ENCODE data around the gene MUC20.
"Not testable (repeated sequence)": the region's sequence is repeated elsewhere in the genome, so short reads cannot be mapped to it uniquely, and the experiment has no call there.

MUC20 gene

GRCh38 chr3:195710126-195710905 lies 10.5 kb upstream of the MUC20 start:
- not testable (repeated sequence) for DNase-seq

- not testable (repeated sequence) for DNase-seq
These were observed 9.5 kb upstream of the MUC20 start for GRCh38 chr3:195711091-195711812.

GRCh38 chr3:195711813-195712534 lies 8.8 kb upstream of the MUC20 start:
- no peak for DNase-seq

- DNase-seq = not testable (repeated sequence)
These were observed 8.3 kb upstream of the MUC20 start for GRCh38 chr3:195712535-195712910.

GRCh38 chr3:195713150-195713549 lies 7.6 kb upstream of the MUC20 start:
- not testable (repeated sequence) for DNase-seq

- no peak for DNase-seq
These were observed 6.3 kb upstream of the MUC20 start for GRCh38 chr3:195714380-195715011.

GRCh38 chr3:195715134-195715533 lies 5.6 kb upstream of the MUC20 start:
- no peak for DNase-seq

- DNase-seq = no peak
These were observed 5.1 kb upstream of the MUC20 start for GRCh38 chr3:195715583-195716266.

GRCh38 chr3:195717416-195717815 lies 3.4 kb upstream of the MUC20 start:
- DNase-seq = no peak

GRCh38 chr3:195717852-195718476 lies 2.8 kb upstream of the MUC20 start:
- no peak for DNase-seq

GRCh38 chr3:195718477-195718984 lies 2.2 kb upstream of the MUC20 start:
- no peak for DNase-seq

GRCh38 chr3:195719514-195720254 lies 1.1 kb upstream of the MUC20 start:
- DNase-seq = not testable (repeated sequence)

- DNase-seq = not testable (repeated sequence)
These were observed 1.6 kb downstream of the MUC20 start for GRCh38 chr3:195722139-195722995.

GRCh38 chr3:195722996-195723345 lies 2.2 kb downstream of the MUC20 start:
- not testable (repeated sequence) for DNase-seq

GRCh38 chr3:195724363-195724762 lies 3.6 kb downstream of the MUC20 start:
- not testable (repeated sequence) for DNase-seq

GRCh38 chr3:195725916-195726740 lies 5.3 kb downstream of the MUC20 start:
- not testable (repeated sequence) for DNase-seq

GRCh38 chr3:195727606-195728195 lies 6.9 kb downstream of the MUC20 start:
- DNase-seq = no peak

- DNase-seq = not testable (repeated sequence)
These were observed 8.0 kb downstream of the MUC20 start for GRCh38 chr3:195728789-195729188.

Measured in fibroblast of skin of back (primary cell).